Measurements from ENCODE around the gene PREB. TPM values are rescaled to one million over a fixed set of nuclear protein-coding genes. Genes with fewer than 3 reads are reported as not detected.
"Not testable (repeated sequence)": the region's sequence is repeated elsewhere in the genome, so short reads cannot be mapped to it uniquely, and the experiment has no call there.

Gene PREB
- total RNA-seq, 1 donor = 45.2 TPM

GRCh38 chr2:27118525-27119329, 15.7 kb downstream of the PREB start, which contains the start of gene CGREF1:
Gene CGREF1 (minus strand): TSS chr2:27119128. CDS start chr2:27104366, 14,762 bp downstream.
- peak; percentile 97 for DNase-seq (ENCODE audit: insufficient read length, low spot score, missing footprints)
- peaks cover 43% of the 10 kb centered on the region for H3K27me3 ChIP-seq (ENCODE audit: insufficient read depth, low read length)
- H3K4me2 ChIP-seq (ENCODE audit: insufficient read depth, low read length) = peak within 1 kb of the TSS; percentile 91
- no peaks in the 10 kb centered on the region for H3K79me2 ChIP-seq (ENCODE audit: insufficient read depth, low read length)
- H3K4me3 ChIP-seq (ENCODE audit: insufficient read depth, low read length) = peak within 1 kb of the TSS; percentile 70
- no peak for TF ChIP-seq CTCF (IDR thresholded peaks at IDR 0.05; ENCODE audit: extremely low read depth, low read depth, low read length)
- H3K4me1 ChIP-seq (ENCODE audit: insufficient read depth, low read length) = peaks cover 3% of the 10 kb centered on the region
- H3K9me3 ChIP-seq (ENCODE audit: low read depth, low read length) = no peaks in the 10 kb centered on the region
- H4K20me1 ChIP-seq (ENCODE audit: insufficient read depth, low read length) = peaks cover 3% of the 10 kb centered on the region
- no peaks in the 10 kb centered on the region for H3K36me3 ChIP-seq (ENCODE audit: insufficient read depth, low read length)
- peak within 1 kb of the TSS; percentile 77 for H2AFZ ChIP-seq (ENCODE audit: low read length)
- no peak within 1 kb of the TSS for H3K27ac ChIP-seq (ENCODE audit: low read depth, low read length)

- peak overlapping the region; percentile 77 for H2AFZ ChIP-seq (ENCODE audit: low read length)
- H4K20me1 ChIP-seq (ENCODE audit: insufficient read depth, low read length) = peaks cover 3% of the 10 kb centered on the region
- peak overlapping the region; percentile 70 for H3K4me3 ChIP-seq (ENCODE audit: insufficient read depth, low read length)
- H3K4me1 ChIP-seq (ENCODE audit: insufficient read depth, low read length) = no peaks in the 10 kb centered on the region
- no peak for TF ChIP-seq CTCF (IDR thresholded peaks at IDR 0.05; ENCODE audit: extremely low read depth, low read depth, low read length)
- H3K27me3 ChIP-seq (ENCODE audit: insufficient read depth, low read length) = peaks cover 43% of the 10 kb centered on the region
- no peaks in the 10 kb centered on the region for H3K9me3 ChIP-seq (ENCODE audit: low read depth, low read length)
- no peaks in the 10 kb centered on the region for H3K36me3 ChIP-seq (ENCODE audit: insufficient read depth, low read length)
- no peak overlapping the region for H3K27ac ChIP-seq (ENCODE audit: low read depth, low read length)
- DNase-seq (ENCODE audit: insufficient read length, low spot score, missing footprints) = peak; percentile 84
- H3K4me2 ChIP-seq (ENCODE audit: insufficient read depth, low read length) = peak overlapping the region; percentile 91
- H3K79me2 ChIP-seq (ENCODE audit: insufficient read depth, low read length) = no peaks in the 10 kb centered on the region
These were observed 16.4 kb downstream of the PREB start for GRCh38 chr2:27117995-27118524.

- H3K4me2 ChIP-seq (ENCODE audit: insufficient read depth, low read length) = no peak overlapping the region
- no peak overlapping the region for H3K4me3 ChIP-seq (ENCODE audit: insufficient read depth, low read length)
- H3K36me3 ChIP-seq (ENCODE audit: insufficient read depth, low read length) = no peaks in the 10 kb centered on the region
- peaks cover 24% of the 10 kb centered on the region for H3K27me3 ChIP-seq (ENCODE audit: insufficient read depth, low read length)
- peaks cover 3% of the 10 kb centered on the region for H4K20me1 ChIP-seq (ENCODE audit: insufficient read depth, low read length)
- H3K9me3 ChIP-seq (ENCODE audit: low read depth, low read length) = no peaks in the 10 kb centered on the region
- H3K4me1 ChIP-seq (ENCODE audit: insufficient read depth, low read length) = no peaks in the 10 kb centered on the region
- DNase-seq (ENCODE audit: insufficient read length, low spot score, missing footprints) = peak; percentile 29
- H3K79me2 ChIP-seq (ENCODE audit: insufficient read depth, low read length) = no peaks in the 10 kb centered on the region
- H2AFZ ChIP-seq (ENCODE audit: low read length) = no peak overlapping the region
- TF ChIP-seq CTCF (IDR thresholded peaks at IDR 0.05; ENCODE audit: extremely low read depth, low read depth, low read length) = no peak
- H3K27ac ChIP-seq (ENCODE audit: low read depth, low read length) = no peak overlapping the region
These were observed 18.9 kb downstream of the PREB start for GRCh38 chr2:27115519-27115918.

GRCh38 chr2:27111392-27112078, 22.9 kb downstream of the PREB start:
- not testable (repeated sequence) for H3K4me3 ChIP-seq (ENCODE audit: insufficient read depth, low read length); H3K4me2 ChIP-seq (ENCODE audit: insufficient read depth, low read length); H3K27ac ChIP-seq (ENCODE audit: low read depth, low read length); H3K9me3 ChIP-seq (ENCODE audit: low read depth, low read length); H3K27me3 ChIP-seq (ENCODE audit: insufficient read depth, low read length); H3K36me3 ChIP-seq (ENCODE audit: insufficient read depth, low read length); H3K4me1 ChIP-seq (ENCODE audit: insufficient read depth, low read length); H4K20me1 ChIP-seq (ENCODE audit: insufficient read depth, low read length); H2AFZ ChIP-seq (ENCODE audit: low read length); H3K79me2 ChIP-seq (ENCODE audit: insufficient read depth, low read length); DNase-seq (ENCODE audit: insufficient read length, low spot score, missing footprints)

GRCh38 chr2:27110603-27111352, 23.7 kb downstream of the PREB start:
- H3K79me2 ChIP-seq (ENCODE audit: insufficient read depth, low read length); H3K4me1 ChIP-seq (ENCODE audit: insufficient read depth, low read length); H3K4me3 ChIP-seq (ENCODE audit: insufficient read depth, low read length); H4K20me1 ChIP-seq (ENCODE audit: insufficient read depth, low read length); H3K36me3 ChIP-seq (ENCODE audit: insufficient read depth, low read length); H3K27ac ChIP-seq (ENCODE audit: low read depth, low read length); H2AFZ ChIP-seq (ENCODE audit: low read length); H3K4me2 ChIP-seq (ENCODE audit: insufficient read depth, low read length); H3K9me3 ChIP-seq (ENCODE audit: low read depth, low read length); DNase-seq (ENCODE audit: insufficient read length, low spot score, missing footprints); H3K27me3 ChIP-seq (ENCODE audit: insufficient read depth, low read length): not testable (repeated sequence)
